Fibroblast of mammary gland (primary cell): ENCODE measurements around the gene PRDM16.
"Not testable (repeated sequence)": the region's sequence is repeated elsewhere in the genome, so short reads cannot be mapped to it uniquely, and the experiment has no call there.

Experiments used
- DNase-seq: peaks from one replicate; pipeline ENCODE4 v3.0.0-alpha.2; 2010; ENCODE audit warnings: low read depth
- H3K4me3 ChIP-seq: 2 replicates; pipeline ENCODE4 v1.5.1; 2011; ENCODE audit warnings: low read depth, mild to moderate bottlenecking, low read length, moderate library complexity; ENCODE audit not compliant: control insufficient read depth
- TF ChIP-seq, protein P1 (sequence below): conservative IDR thresholded peaks from 2 replicates; pipeline ENCODE4 v1.5.1; 2011; ENCODE audit warnings: low read depth, low read length, inconsistent platforms; ENCODE audit not compliant: control insufficient read depth, insufficient read depth

PRDM16 gene

DNA sequence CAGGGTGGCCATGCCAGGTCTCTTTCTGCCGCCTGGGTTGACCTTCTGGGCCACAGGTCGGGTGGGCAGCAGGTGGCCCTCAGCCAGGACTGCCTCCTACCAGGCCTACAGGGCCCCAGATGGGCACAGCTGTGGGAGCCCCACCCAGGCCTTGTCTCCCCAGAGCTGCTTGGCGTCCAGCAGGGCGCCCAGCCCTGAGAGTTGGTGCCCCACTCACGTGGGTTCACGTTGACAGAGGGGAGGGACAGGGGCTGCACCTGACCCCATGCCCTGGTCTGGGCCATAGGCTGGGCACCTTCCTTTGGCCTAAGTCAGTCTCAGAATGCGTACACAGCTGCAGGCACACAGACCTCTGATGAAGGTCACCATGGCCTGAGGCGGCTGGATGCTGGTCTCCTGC, 16.7 kb downstream of the PRDM16 start:
- TF ChIP-seq, protein P1, sequence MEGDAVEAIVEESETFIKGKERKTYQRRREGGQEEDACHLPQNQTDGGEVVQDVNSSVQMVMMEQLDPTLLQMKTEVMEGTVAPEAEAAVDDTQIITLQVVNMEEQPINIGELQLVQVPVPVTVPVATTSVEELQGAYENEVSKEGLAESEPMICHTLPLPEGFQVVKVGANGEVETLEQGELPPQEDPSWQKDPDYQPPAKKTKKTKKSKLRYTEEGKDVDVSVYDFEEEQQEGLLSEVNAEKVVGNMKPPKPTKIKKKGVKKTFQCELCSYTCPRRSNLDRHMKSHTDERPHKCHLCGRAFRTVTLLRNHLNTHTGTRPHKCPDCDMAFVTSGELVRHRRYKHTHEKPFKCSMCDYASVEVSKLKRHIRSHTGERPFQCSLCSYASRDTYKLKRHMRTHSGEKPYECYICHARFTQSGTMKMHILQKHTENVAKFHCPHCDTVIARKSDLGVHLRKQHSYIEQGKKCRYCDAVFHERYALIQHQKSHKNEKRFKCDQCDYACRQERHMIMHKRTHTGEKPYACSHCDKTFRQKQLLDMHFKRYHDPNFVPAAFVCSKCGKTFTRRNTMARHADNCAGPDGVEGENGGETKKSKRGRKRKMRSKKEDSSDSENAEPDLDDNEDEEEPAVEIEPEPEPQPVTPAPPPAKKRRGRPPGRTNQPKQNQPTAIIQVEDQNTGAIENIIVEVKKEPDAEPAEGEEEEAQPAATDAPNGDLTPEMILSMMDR, result no peak
- DNase-seq, result no peak
- no peak overlapping the region for H3K4me3 ChIP-seq

DNA sequence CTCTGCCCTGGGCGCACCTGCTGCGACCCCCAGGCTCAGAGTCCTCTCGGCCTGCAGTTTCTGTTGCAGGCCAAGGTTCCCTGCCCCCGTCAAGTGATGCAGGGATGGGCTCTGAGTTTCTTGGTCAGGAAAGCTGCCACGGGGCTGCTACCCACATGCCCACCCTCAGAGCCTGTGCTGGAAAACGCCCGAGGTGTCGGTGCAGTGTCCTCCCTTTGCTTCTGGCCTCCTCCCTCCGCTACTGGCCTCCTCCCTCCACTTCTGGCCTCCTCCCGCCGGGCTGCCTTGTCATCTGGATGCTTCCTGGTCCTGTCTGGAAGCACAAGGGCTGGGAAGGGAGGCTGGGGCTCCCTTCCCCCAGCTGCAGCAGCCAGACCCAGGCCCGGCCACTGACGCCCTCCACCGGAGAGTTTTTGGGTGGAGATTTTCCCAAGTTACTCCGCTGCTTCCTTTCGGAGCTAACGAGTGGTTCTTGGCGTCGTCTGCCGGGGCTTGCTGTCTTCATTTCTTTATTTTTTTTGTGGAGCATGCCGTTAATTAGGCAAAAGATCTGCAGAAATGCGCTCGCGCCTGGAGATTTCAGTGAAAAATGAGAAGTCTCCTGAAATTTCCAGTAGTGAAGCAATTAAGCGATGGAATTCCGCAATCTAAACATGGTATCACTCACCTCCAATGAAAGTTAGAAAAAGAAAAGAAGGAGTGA, 17.4 kb downstream of the PRDM16 start:
- no peak for DNase-seq
- H3K4me3 ChIP-seq, result no peak overlapping the region
- TF ChIP-seq, protein P1, result no peak

DNA sequence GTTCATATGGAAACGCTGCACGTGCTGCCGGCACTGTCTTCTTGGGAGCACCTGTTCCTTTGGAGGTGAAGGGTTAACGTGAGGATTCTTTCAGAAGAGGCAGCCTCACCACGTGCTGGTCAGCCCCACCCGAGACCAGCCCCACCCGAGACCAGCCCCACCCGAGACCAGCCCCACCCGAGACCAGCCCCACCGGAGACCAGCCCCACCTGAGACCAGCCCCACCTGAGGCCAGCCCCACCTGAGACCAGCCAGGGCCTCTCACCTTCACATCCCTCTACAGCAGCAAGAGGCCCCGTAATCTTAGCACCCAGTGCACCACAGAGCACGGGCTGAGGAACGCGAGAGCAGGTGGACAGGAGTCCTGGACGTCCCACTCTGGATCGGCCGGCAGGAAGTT, 18.0 kb downstream of the PRDM16 start:
- TF ChIP-seq, protein P1, result no peak
- no peak overlapping the region for H3K4me3 ChIP-seq
- DNase-seq, result no peak

DNA sequence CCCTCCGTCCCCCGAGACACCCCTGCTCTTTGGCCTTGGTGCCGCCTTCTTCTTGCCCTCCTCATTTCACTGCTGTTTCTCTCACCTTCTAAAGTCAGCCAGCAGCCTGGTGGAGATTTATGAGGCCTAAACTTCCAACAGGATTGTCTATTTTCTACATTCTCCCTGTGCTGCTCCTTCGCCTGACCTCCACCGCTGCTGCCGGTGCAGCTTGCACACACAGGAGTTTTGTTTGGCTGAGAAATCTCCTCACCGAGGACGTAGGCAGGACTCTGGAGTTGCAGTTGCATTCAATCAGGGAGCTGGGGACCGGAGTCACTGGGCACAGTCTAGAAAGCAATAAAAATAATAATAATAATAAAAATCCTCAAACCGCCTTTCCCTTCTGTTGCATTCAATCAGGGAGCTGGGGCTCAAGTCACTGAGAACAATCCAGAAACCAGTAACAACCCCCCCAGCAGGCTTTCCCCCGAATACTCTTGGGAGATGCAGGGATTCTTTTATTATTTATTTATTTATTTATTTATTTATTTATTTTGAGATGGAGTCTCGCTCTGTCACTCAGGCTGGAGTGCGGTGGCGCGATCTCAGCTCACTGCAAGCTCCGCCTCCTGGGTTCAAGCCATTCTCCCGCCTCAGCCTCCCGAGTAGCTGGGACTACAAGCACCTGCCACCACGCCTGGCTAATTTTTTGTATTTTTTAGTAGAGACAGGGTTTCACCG, 19.1 kb downstream of the PRDM16 start:
- H3K4me3 ChIP-seq, DNase-seq: not testable (repeated sequence)

DNA sequence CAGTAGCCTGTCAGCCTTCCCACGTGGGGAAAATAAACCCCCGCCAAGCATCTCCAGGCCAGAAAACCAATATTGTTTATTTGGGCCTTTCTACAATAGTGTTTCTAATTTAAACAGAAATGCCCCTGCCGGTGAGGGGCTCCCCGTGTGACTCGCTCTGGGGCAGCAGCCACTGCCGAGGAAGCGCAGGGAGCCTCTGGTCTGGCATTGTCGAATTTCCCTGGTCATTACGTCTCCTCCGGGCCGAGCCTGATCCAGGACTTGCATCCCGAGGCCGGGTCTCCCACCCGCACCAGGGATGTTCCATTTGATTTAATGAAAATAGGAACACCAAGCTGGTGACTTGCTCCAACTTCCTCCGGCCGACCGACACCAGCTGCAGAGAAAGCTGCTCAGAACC, 20.5 kb downstream of the PRDM16 start:
- H3K4me3 ChIP-seq, result no peak overlapping the region
- TF ChIP-seq, protein P1, result no peak
- DNase-seq, result no peak

DNA sequence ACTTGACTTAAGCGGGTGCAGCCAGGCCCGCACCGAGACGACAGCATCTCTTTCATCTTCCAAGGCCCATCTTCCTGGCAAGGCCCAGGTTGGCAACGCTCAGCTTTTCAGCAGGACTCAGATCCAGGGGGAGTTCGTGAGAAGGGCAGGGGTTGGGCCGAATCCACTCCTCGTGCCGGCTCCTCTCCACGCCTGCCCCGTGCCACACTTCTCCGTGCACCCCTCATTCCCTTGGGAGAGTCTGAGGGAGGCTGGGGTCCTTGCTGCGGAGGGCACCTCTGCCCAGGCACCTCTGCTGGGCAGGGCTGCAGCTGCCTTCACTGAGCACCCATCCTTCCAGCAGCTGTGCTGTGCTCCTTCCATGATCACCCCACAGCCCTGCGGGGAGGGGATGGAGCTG, 22.3 kb downstream of the PRDM16 start:
- TF ChIP-seq, protein P1, result no peak
- no peak for DNase-seq
- no peak overlapping the region for H3K4me3 ChIP-seq

DNA sequence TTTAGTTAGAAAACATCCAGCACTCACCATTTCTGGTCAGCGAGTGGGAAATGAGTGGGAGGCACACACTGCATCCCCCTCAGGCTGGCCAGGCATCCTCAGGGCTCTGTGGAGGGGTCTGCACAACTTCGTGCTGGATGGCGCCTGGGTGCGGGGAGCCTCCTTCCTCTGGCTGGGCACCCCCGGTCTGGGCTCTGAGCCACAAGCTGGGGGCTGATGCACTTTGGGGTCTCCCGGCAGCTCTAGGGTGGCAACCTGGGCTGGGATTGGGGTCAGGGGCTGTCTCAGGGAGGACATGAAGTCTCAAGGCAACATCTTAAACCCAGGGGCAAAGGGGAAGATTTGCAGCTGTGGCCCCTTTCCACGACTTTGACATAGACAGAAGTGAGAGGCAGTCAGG, 23.5 kb downstream of the PRDM16 start:
- H3K4me3 ChIP-seq, result no peak overlapping the region
- TF ChIP-seq, protein P1, result no peak
- no peak for DNase-seq
